WI38 (cell line): Measurements from ENCODE around the gene ZNF319.

Experiments
- H3K4me3 ChIP-seq: 2 replicates; pipeline ENCODE4 v1.5.1; 2011; ENCODE audit warnings: low read depth, mild to moderate bottlenecking, control low read depth, low read length
- TF ChIP-seq, protein P1 (sequence below): IDR thresholded peaks from 2 replicates; pipeline ENCODE4 v1.5.1; 2012; ENCODE audit warnings: low read depth, mild to moderate bottlenecking, control low read depth, low read length

The ZNF319 gene

DNA sequence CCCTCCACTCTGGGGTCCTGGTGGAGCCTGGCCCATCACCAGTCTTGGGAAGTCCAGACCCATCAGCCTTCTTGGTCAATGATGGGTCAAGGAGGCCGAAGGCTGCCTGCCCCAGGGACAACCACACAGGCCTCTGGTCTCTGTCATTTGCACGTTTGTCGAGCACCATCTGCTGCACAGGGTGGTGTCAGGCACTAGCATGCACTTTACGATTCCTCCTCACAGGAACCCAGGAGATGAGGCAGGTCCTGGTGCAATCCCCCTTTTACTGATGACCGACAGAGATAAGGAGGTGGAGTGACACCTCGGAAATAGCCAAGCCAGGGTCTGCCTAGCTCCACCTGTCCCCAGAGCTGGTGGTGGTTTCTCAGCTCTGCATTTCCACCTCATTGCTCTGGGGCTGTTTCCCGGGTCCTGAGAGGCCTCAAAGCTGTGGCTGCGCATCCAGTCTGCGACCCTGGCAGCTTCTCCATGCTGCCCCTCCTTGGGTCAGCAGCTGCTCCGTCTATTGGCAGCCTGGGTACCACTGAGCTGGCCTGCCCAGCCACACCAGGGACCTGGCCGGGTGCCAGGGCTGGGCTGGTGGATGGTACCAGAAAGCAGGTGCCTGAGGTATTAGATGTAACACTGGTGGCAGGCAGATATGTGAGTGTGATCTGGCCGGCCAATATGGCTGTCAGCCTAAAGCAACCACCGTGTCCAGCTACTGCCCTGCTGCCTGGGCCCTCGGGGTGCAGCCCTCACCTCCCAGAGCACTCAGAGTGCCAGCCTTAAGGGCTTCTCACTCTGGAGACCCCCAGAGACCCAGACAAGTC lies 35.1 kb upstream of the ZNF319 start:
- TF ChIP-seq, protein P1, sequence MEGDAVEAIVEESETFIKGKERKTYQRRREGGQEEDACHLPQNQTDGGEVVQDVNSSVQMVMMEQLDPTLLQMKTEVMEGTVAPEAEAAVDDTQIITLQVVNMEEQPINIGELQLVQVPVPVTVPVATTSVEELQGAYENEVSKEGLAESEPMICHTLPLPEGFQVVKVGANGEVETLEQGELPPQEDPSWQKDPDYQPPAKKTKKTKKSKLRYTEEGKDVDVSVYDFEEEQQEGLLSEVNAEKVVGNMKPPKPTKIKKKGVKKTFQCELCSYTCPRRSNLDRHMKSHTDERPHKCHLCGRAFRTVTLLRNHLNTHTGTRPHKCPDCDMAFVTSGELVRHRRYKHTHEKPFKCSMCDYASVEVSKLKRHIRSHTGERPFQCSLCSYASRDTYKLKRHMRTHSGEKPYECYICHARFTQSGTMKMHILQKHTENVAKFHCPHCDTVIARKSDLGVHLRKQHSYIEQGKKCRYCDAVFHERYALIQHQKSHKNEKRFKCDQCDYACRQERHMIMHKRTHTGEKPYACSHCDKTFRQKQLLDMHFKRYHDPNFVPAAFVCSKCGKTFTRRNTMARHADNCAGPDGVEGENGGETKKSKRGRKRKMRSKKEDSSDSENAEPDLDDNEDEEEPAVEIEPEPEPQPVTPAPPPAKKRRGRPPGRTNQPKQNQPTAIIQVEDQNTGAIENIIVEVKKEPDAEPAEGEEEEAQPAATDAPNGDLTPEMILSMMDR: no peak
- H3K4me3 ChIP-seq: no peak overlapping the region

GRCh38 chr16:58034774-58035173 lies 34.3 kb upstream of the ZNF319 start:
- H3K4me3 ChIP-seq: no peak overlapping the region
- TF ChIP-seq, protein P1: no peak

DNA sequence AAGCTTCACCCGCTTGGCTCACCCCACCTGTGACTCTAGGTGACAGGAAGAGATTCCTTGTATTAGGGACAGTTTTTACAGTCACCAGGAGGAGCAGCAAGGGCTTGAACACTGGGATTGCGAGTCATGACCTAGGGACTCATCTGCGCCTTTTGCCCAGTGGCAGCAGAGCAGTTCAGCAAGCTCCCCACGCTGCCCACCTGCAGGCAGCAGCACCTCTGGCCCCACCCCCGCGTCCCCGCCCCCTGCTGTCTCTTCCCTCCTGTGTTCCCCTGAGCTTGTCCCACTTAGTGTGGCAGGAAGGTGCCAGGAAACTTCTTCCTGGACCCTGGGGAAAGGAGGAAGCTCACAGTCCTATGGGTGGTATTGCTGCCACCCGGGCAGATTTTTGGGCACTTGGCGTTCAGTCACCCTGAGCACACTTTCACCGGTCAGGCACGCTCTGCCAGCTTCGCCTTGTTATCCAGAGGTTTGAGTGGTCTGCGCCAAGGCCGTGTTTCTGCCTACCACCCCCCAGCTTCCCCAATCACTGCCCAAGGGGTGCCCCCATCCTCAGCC lies 33.7 kb upstream of the ZNF319 start:
- H3K4me3 ChIP-seq: no peak overlapping the region

GRCh38 chr16:58032710-58033293 lies 32.3 kb upstream of the ZNF319 start:
- no peak overlapping the region for H3K4me3 ChIP-seq
- TF ChIP-seq, protein P1: no peak

More for the DNA sequence above, 33.7 kb upstream of the ZNF319 start:
- TF ChIP-seq, protein P1: no peak

DNA sequence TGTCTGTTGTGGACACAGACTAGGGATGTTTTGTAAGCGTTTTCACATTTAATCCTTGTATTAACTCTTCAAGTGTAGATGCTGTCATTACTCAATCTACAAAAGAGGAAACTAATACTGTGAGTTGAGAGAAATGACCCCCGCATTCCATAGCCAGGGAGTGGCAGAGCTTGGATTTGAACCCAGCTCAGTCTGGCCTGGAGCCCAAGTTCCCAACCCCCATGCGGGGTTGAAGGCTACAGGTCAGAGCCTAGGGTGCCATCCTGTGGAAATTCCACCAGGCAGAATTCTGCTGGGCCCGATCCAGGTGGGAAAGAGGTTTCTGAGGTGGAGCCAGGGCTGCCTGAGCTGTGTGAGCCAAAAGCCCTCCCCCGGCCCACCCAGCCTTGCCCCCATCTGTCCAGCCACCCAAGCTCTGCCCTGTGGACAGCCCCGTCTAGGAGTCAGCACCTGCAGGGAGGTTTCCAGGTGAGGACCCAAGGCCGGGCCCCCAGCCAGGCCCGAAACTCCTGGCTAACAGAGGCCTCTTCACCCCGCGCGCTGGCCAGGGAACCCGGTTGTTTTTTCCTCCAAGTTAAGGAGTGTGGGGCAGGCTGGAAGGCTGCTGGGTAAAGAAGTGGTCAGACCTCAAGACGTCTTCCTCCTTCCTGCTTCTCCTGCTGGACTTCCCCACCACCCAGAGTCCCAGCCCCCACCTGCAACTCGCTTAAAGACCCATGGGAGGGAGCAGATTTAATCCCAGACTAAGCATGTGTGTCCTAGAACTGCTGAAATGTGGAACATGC lies 30.7 kb upstream of the ZNF319 start:
- TF ChIP-seq, protein P1: no peak
- no peak overlapping the region for H3K4me3 ChIP-seq

DNA sequence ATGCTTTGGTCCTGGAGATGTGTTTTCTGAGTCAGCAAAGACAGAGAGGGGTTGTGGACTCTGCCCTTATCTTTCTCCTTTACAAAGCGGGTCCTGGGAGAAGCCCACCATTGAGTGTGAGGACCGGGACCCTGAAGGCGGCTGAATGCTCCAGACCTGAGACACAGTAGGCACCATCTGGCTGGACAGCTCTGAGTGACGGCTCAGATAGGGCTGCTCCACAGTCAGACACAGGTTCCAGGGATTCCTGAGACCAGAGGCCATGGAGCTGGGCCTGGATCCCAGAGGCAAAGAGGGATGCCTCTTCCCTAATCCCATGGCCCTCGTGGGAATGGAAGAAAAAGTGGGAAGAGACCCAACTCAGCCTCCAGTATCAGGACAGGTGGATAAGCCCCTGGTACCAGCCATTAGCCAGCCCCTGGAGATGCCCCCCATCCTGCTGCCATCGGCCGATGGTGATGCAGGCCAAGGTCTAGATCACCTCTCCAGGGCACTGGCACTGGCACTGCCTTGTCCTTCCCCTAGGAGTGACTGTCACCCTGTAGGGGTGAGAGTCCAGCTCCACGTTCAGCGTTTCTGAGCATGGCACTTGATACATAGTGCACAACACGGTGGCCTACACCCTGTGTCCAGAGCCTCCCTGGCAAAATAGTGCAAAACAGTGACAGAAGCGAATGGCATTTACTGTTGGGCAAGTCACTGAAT lies 29.8 kb upstream of the ZNF319 start:
- TF ChIP-seq, protein P1: no peak
- no peak overlapping the region for H3K4me3 ChIP-seq
